B cell (primary cell): ENCODE measurements around the gene NANOGP8. TPM values are rescaled to one million over a fixed set of nuclear protein-coding genes. Genes with fewer than 3 reads are reported as not detected.

Source experiments
- ATAC-seq: fragments of 200-7000 bp; cut with Tn5 transposase; one replicate; pipeline ENCODE4 v1.10.0; 2021; ENCODE audit warnings: low read depth, mild to moderate bottlenecking, moderate number of reproducible peaks, moderate library complexity
- CTCF ChIA-PET: fragments of 350-600 bp; sonication (Branson Sonifier 250); formaldehyde crosslinking; loops from one replicate; lab custom pipeline; 2021; ENCODE audit warnings: antibody characterized with exemption, inconsistent platforms; lab: Charles Lee
- POLR2A ChIA-PET: fragments of 350-600 bp; sonication (Branson Sonifier 250); formaldehyde crosslinking; loops from one replicate; lab custom pipeline; 2021; ENCODE audit warnings: antibody characterized with exemption; lab: Charles Lee
- DNase-seq: peaks from one replicate; pipeline ENCODE4 v3.0.0; 2013
- H2AFZ ChIP-seq: 2 replicates; pipeline ENCODE4 v1.6.1; 2012; ENCODE audit warnings: mild to moderate bottlenecking, low read depth, low read length; ENCODE audit not compliant: insufficient read depth, poor library complexity, severe bottlenecking
- H3K27ac ChIP-seq, 2 donors: 1 replicate in 1 of 2; 2 replicates in 1 of 2; pipeline ENCODE4 v1.5.1; 2012 to 2013; ENCODE audit warnings: low read length in 2 of 2, mild to moderate bottlenecking in 2 of 2, moderate library complexity in 1 of 2
- H3K27me3 ChIP-seq, 4 experiments: fragments of 200-600 bp in 1 of 4; sonication (generic) in 1 of 4; replicated peaks in 1 of 4; 1 replicate in 2 of 4; 2 replicates in 2 of 4; pipeline versions ENCODE4 v1.6.1 to v1.7.0; 2013 to 2016; ENCODE audit warnings: low read length in 3 of 4, mild to moderate bottlenecking in 2 of 4, mixed read lengths in 1 of 4, moderate library complexity in 1 of 4; ENCODE audit not compliant: insufficient read depth in 4 of 4, control insufficient read depth in 3 of 4; ENCODE audit errors: control extremely low read depth in 1 of 4
- H3K36me3 ChIP-seq, 2 experiments: replicated peaks in 1 of 2; 1 replicate in 1 of 2; 2 replicates in 1 of 2; pipeline versions ENCODE4 v1.6.1 to v1.7.1; 2013; ENCODE audit warnings: low read length in 1 of 2; ENCODE audit not compliant: insufficient read depth in 2 of 2, control insufficient read depth in 1 of 2; ENCODE audit errors: control extremely low read depth in 1 of 2, extremely low read depth in 1 of 2
- H3K4me1 ChIP-seq, 2 donors: fragments of 200-600 bp in 1 of 2; sonication (generic) in 1 of 2; 1 replicate in 1 of 2; 2 replicates in 1 of 2; pipeline versions ENCODE4 v1.5.1 to v1.6.1; 2013 to 2017; ENCODE audit warnings: low read length in 2 of 2; ENCODE audit not compliant: control insufficient read depth in 2 of 2, insufficient read depth in 2 of 2
- H3K4me2 ChIP-seq: replicated peaks from 2 replicates; pipeline ENCODE3; 2012; ENCODE audit warnings: mild to moderate bottlenecking, low read depth, low read length; ENCODE audit not compliant: poor library complexity, severe bottlenecking
- H3K4me3 ChIP-seq, 5 experiments: fragments of 200-600 bp in 1 of 5; sonication (generic) in 1 of 5; 1 replicate in 3 of 5; 2 replicates in 2 of 5; pipeline versions ENCODE4 v1.5.1 to v1.7.0; 2011 to 2016; ENCODE audit warnings: low read length in 4 of 5, mild to moderate bottlenecking in 4 of 5, low read depth in 2 of 5, control low read depth in 1 of 5, moderate library complexity in 1 of 5; ENCODE audit not compliant: insufficient read depth in 1 of 5; ENCODE audit errors: control extremely low read depth in 1 of 5, extremely low read depth in 1 of 5
- H3K79me2 ChIP-seq: fragments of 200-600 bp; sonication (generic); one replicate; pipeline ENCODE4 v1.6.0; 2016; ENCODE audit warnings: low read length; ENCODE audit not compliant: control insufficient read depth, insufficient read depth
- H3K9ac ChIP-seq: fragments of 200-600 bp; sonication (generic); 2 replicates; pipeline ENCODE4 v1.6.1; 2017; ENCODE audit warnings: mild to moderate bottlenecking, low read length, moderate library complexity
- H3K9me3 ChIP-seq, 3 donors: one replicate each; pipeline versions ENCODE4 v1.6.1 to v1.7.1; 2013; ENCODE audit warnings: low read length in 2 of 3; ENCODE audit not compliant: control insufficient read depth in 2 of 3, insufficient read depth in 1 of 3; ENCODE audit errors: control extremely low read depth in 1 of 3
- H4K20me1 ChIP-seq: 2 replicates; pipeline ENCODE4 v1.6.0; 2012; ENCODE audit warnings: mild to moderate bottlenecking, low read length; ENCODE audit not compliant: insufficient read depth, control insufficient read depth, poor library complexity, severe bottlenecking
- H3K27ac Mint-ChIP-seq: one replicate; pipeline ENCODE4 v1.8.0; 2021; ENCODE audit warnings: mixed read lengths
- H3K27me3 Mint-ChIP-seq: one replicate; pipeline ENCODE4 v1.8.0; 2021; ENCODE audit warnings: mixed read lengths
- H3K4me1 Mint-ChIP-seq: one replicate; pipeline ENCODE4 v1.8.0; 2021; ENCODE audit warnings: mixed read lengths
- H3K4me3 Mint-ChIP-seq: one replicate; pipeline ENCODE4 v1.8.0; 2021; ENCODE audit warnings: mixed read lengths
- H3K9me3 Mint-ChIP-seq: one replicate; pipeline ENCODE4 v1.8.0; 2022; ENCODE audit warnings: mixed read lengths; ENCODE audit not compliant: insufficient read depth
- CTCF ChIP-seq: fragments of 200-600 bp; IDR thresholded peaks from one replicate; pipeline ENCODE4 v1.8.0; 2022; ENCODE audit warnings: antibody characterized with exemption, mild to moderate bottlenecking
- EZH2 ChIP-seq: IDR thresholded peaks from 2 replicates; pipeline ENCODE4 v1.6.1; 2012; ENCODE audit warnings: borderline replicate concordance, low read depth, mild to moderate bottlenecking, moderate library complexity, low read length; ENCODE audit not compliant: insufficient read depth, poor library complexity, severe bottlenecking
- WGBS: methylation state at CpG from one replicate; pipeline ENCODE4 v1.1.5; 2013; ENCODE audit warnings: missing lambda C conversion rate; ENCODE audit not compliant: insufficient coverage; 5-methylcytosine and 5-hydroxymethylcytosine counted together
- intact Hi-C: fragments of 100-400 bp; cut with micrococcal nuclease; formaldehyde crosslinking; loops from one replicate; pipeline ENCODE4 v1.10.0; 2022
- polyA plus RNA-seq: library from polyadenylated mRNA; depleted of rRNA; stranded (reverse); fragments of >200 nt; gene quantifications from 2 replicates; pipeline ENCODE4 v1.2.3, GENCODE V29; 2012
- total RNA-seq, 2 donors: library from RNA; stranded (reverse); fragments of 120-200 nt in 1 of 2; gene quantifications; 1 replicate in 1 of 2; 2 replicates in 1 of 2; pipeline versions ENCODE4 v1.2.3 to v1.2.4, GENCODE V29; 2013 to 2022

Gene NANOGP8
- total and polyA plus RNA-seq, 2 donors (not counting 1 experiment from before 2014, with no cell fraction given), result 0.18 TPM; not detected in 1

- Histone ChIP-seq H3K4me3 (no peak overlapping the region), H3K9me3 (no peaks in the 10 kb centered on the region), H4K20me1 (no peaks in the 10 kb centered on the region), H3K4me2 (no peak overlapping the region), H3K27me3 (no peaks in the 10 kb centered on the region), H3K4me1 (peaks cover 0 to 4% of the 10 kb centered on the region in 2 donors), H3K9ac (no peak overlapping the region), H3K36me3 (no peaks in the 10 kb centered on the region), H2AFZ (no peak overlapping the region), H3K27ac (no peak overlapping the region), H3K79me2 (no peaks in the 10 kb centered on the region)
- ChIA-PET POLR2A (no interaction called here), CTCF (no interaction called here)
- no peak for DNase-seq
- Mint-ChIP-seq H3K27ac (no peak overlapping the region), H3K9me3 (no peaks in the 10 kb centered on the region), H3K4me3 (no peak overlapping the region), H3K4me1 (peaks cover 2% of the 10 kb centered on the region), H3K27me3 (no peaks in the 10 kb centered on the region)
- ATAC-seq, result no peak
- WGBS, result no CpG with 5 or more reads among the region's 6 CpGs
- intact Hi-C loops, result no loop called here
- TF ChIP-seq EZH2, result no peak
- no peak for TF ChIP-seq CTCF
Observed at GRCh38 chr15:35038626-35039451, 46.3 kb downstream of the NANOGP8 start.

Other genes starting within 250 kb of the NANOGP8 start
- gene AQR, start 115.6 kb downstream of the NANOGP8 start, total RNA-seq, result 41.7 and 46.6 TPM in 2 replicates
- gene AQR, start 115.6 kb downstream of the NANOGP8 start, polyA plus RNA-seq, result 24.2 and 26.4 TPM in 2 replicates
- gene ZNF770, start 97.0 kb downstream of the NANOGP8 start, total RNA-seq, result 45.8 and 49.3 TPM in 2 replicates
- 10.1 and 13.1 TPM in 2 replicates for gene ZNF770, start 97.0 kb downstream of the NANOGP8 start, polyA plus RNA-seq